ENCODE measurements around the gene DAPK3. TPM values are rescaled to one million over a fixed set of nuclear protein-coding genes. Genes with fewer than 3 reads are reported as not detected.
"Not testable (repeated sequence)": the region's sequence is repeated elsewhere in the genome, so short reads cannot be mapped to it uniquely, and the experiment has no call there.

DAPK3 gene
- polyA plus RNA-seq, 3 donors: 13.7 to 32.1 (median 21.8) TPM

- H3K9me3 ChIP-seq (replicated peaks in 1 of 2; ENCODE audit: control insufficient read depth in 1 of 2, insufficient read depth in 1 of 2, low read length in 2 of 2): no peaks in the 10 kb centered on the region
- peaks cover 5 to 27% of the 10 kb centered on the region in 2 donors for H3K36me3 Mint-ChIP-seq
- no peaks in the 10 kb centered on the region for H3K79me2 ChIP-seq (ENCODE audit: insufficient read depth, low read length)
- no peak overlapping the region for H3K4me2 ChIP-seq (replicated peaks; ENCODE audit: extremely low read depth, low read length, poor library complexity, severe bottlenecking)
- H3K9me3 Mint-ChIP-seq: no peaks in the 10 kb centered on the region
- no peak for TF ChIP-seq CTCF (IDR thresholded peaks at IDR 0.05)
- H4K20me1 ChIP-seq (ENCODE audit: insufficient read depth, low read length): peaks cover 6% of the 10 kb centered on the region
- WGBS (ENCODE audit: insufficient coverage): 96% methylated on average over 11 of the region's 12 CpGs
- intact Hi-C loops (cut with micrococcal nuclease): no loop called here
- H3K27ac ChIP-seq (ENCODE audit: low read depth in 1 of 2, low read length in 2 of 2): no peak overlapping the region
- no peak overlapping the region for H3K4me3 Mint-ChIP-seq
- no peak for DNase-seq
- peaks cover 21% of the 10 kb centered on the region for H3K4me1 Mint-ChIP-seq
- no peak overlapping the region for H3K9ac ChIP-seq (ENCODE audit: insufficient read depth, low read length, poor library complexity, severe bottlenecking)
- H2AFZ ChIP-seq (ENCODE audit: insufficient read depth, low read depth, low read length, poor library complexity, severe bottlenecking): no peak overlapping the region
- H3K27me3 ChIP-seq (ENCODE audit: control insufficient read depth in 2 of 2, insufficient read depth in 2 of 2, low read length in 2 of 2): no peaks in the 10 kb centered on the region
- H3K4me1 ChIP-seq (ENCODE audit: control insufficient read depth in 1 of 2, insufficient read depth in 2 of 2, low read length in 2 of 2): peaks cover 0 to 16% of the 10 kb centered on the region in 2 donors
- H3K27ac Mint-ChIP-seq: no peak overlapping the region
- H3K27me3 Mint-ChIP-seq (ENCODE audit: low read depth in 3 of 3): peaks cover 4 to 12% (median 10%) of the 10 kb centered on the region in 3 donors
- H3K36me3 ChIP-seq (replicated peaks in 1 of 2; ENCODE audit: control insufficient read depth in 1 of 2, insufficient read depth in 2 of 2, low read length in 2 of 2): peaks cover 15 to 30% of the 10 kb centered on the region in 2 donors
- no peak overlapping the region for H3K4me3 ChIP-seq (replicated peaks in 1 of 3; ENCODE audit: low read depth in 2 of 3, low read length in 3 of 3)
Measured at GRCh38 chr19:3954107-3954506, 16.8 kb downstream of the DAPK3 start.

- H3K79me2 ChIP-seq (ENCODE audit: insufficient read depth, low read length); H3K4me3 Mint-ChIP-seq; H3K9me3 Mint-ChIP-seq; H3K27ac ChIP-seq (ENCODE audit: low read depth in 1 of 2, low read length in 2 of 2); intact Hi-C loops (cut with micrococcal nuclease); H3K4me3 ChIP-seq (replicated peaks in 1 of 3; ENCODE audit: low read depth in 2 of 3, low read length in 3 of 3); H4K20me1 ChIP-seq (ENCODE audit: insufficient read depth, low read length); DNase-seq; H3K9ac ChIP-seq (ENCODE audit: insufficient read depth, low read length, poor library complexity, severe bottlenecking); H2AFZ ChIP-seq (ENCODE audit: insufficient read depth, low read depth, low read length, poor library complexity, severe bottlenecking); H3K27me3 ChIP-seq (ENCODE audit: control insufficient read depth in 2 of 2, insufficient read depth in 2 of 2, low read length in 2 of 2); H3K9me3 ChIP-seq (replicated peaks in 1 of 2; ENCODE audit: control insufficient read depth in 1 of 2, insufficient read depth in 1 of 2, low read length in 2 of 2); H3K4me2 ChIP-seq (replicated peaks; ENCODE audit: extremely low read depth, low read length, poor library complexity, severe bottlenecking): not testable (repeated sequence)
- Mint-ChIP-seq H3K36me3 (peaks cover 5 to 17% of the 10 kb centered on the region in 2 donors), H3K27me3 (ENCODE audit: low read depth in 3 of 3) (peaks cover 4 to 13% (median 10%) of the 10 kb centered on the region in 3 donors), H3K4me1 (peaks cover 21% of the 10 kb centered on the region), H3K27ac (peak overlapping the region in 2 of 7 donors; percentile 42 to 52)
- peaks cover 0 to 16% of the 10 kb centered on the region in 2 donors for H3K4me1 ChIP-seq (ENCODE audit: control insufficient read depth in 1 of 2, insufficient read depth in 2 of 2, low read length in 2 of 2)
- peaks cover 4 to 17% of the 10 kb centered on the region in 2 donors for H3K36me3 ChIP-seq (replicated peaks in 1 of 2; ENCODE audit: control insufficient read depth in 1 of 2, insufficient read depth in 2 of 2, low read length in 2 of 2)
- 70% methylated on average over 6 of the region's 9 CpGs for WGBS (ENCODE audit: insufficient coverage)
Measured at GRCh38 chr19:3952755-3953276, 18.1 kb downstream of the DAPK3 start.
